Kidney glomerular epithelial cell (primary cell): ENCODE results near the gene F7.
"Not testable (repeated sequence)": the region's sequence is repeated elsewhere in the genome, so short reads cannot be mapped to it uniquely, and the experiment has no call there.

Source experiments
- DNase-seq: peaks from one replicate; lab custom pipeline; 2025; lab: John Stamatoyannopoulos, UW

Gene F7

DNA sequence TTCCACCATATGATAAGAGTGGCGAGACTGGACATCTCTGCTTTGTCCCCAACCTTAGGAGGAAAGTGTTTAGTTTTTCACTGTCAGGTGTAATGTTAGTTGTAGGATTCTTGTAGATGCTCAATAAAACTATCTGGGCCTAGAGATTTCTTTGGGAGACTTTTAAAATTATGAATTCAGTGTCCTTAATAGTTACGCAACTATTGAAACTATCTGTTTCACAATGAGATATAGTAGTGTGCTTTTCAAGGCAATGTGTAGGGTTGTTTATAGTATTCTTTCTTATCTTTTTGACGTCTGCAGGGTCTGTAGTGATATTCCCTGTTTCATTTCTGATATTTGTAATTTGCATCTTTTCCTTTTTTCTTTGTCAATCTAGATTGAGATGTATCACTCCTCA, 33.2 kb upstream of the F7 start:
- DNase-seq: no peak

DNA sequence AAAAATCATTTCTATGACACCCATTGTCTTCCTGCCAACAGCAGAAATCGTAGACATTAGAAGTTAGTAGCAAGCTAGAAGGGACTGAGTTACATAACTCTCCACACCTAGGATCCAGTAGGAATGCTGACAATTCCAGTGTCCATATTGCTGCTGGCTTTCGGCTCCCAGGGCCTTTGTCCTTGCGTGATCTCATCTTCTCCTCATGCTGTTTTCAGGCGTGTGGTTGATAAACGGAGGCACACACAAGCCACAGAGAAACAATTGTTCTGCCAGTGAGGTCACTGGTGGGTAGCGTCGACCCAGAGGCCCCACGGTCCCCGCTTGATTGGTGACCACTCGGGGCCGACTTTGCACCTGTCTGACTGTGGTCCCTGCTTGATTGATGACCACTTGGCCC, 31.6 kb upstream of the F7 start:
- no peak for DNase-seq

DNA sequence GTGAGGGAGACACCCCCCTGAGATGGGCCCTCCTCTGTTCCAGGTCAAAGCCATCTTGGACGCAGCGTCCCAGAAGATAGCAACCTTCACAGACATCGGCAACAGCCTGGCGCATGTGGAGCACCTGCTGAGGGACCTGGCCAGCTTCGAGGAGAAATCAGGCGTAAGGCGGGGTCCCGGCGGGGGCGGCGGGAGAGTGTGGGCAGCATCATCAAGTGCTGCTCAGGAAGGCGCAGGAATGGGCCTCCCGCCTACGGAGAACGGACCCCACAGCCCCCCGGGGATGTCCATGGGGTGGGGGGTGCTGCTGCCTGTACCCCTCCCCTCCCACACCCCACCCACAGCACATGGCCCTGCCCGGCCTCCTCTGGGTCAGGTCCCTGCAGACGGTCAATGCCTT, 31.2 kb upstream of the F7 start:
- DNase-seq: no peak

DNA sequence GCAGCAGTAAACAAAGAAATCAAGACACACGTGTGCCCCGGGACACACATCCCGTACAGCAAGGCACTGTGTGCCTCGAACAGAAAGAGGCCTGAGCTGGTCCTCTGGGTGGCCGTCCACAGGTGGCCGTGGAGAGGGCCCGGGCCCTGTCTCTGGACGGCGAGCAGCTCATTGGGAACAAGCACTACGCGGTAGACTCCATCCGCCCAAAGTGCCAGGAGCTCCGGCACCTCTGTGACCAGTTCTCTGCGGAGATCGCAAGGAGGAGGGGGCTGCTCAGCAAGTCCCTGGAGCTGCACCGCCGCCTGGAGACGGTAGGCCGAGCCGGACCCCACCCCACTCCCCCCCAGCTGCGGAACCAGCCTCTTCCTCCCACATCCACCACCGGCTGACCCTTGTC, 30.7 kb upstream of the F7 start:
- DNase-seq: no peak

DNA sequence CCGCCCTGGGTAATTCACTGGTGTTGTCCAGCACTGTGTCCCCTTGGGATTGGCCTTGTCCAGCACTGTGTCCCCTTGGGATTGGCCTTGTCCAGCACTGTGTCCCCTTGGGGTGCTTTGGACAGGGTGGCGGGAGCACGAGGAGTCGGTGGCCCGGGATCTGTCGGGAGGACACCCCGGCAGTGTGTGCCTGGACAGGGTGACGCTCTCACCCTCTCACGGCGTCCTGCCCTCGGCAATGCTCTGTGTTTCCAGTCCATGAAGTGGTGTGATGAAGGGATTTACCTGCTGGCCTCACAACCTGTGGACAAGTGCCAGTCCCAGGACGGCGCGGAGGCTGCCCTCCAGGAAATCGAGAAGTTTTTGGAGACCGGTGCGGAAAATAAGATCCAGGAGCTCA, 29.9 kb upstream of the F7 start:
- no peak for DNase-seq

DNA sequence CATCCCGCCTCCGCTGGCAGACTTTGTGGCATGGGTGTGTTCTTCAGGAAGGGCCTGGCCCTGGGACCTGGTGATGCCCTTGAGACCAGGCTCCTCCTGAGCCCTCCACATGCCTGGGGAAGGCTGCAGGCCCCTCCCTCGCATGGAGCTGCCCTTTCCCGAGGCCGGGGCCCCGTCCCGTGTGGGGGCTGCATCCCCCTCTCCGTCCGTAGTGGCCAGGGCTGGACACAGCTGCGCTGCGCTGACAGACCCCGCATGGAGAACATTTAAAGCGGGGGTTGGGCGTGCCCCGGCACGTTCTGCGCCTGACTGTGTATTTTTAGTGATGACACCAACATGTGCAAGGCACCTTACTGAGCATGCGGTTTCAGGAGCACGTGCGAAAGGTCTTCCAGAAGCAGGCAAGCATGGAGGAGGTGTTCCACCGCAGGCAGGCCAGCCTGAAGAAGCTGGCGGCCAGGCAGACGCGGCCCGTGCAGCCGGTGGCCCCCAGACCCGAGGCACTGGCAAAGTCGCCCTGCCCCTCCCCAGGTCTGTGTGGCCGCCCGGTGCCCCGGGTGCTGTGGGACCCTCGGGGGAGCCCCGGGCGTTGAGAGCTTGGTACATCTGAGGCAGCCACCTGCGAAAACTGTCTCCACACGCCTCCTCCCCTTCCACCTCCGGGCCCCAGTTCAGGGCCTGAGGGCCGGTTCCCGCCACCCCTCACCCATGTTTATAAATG, 28.8 kb upstream of the F7 start:
- no peak for DNase-seq

DNA sequence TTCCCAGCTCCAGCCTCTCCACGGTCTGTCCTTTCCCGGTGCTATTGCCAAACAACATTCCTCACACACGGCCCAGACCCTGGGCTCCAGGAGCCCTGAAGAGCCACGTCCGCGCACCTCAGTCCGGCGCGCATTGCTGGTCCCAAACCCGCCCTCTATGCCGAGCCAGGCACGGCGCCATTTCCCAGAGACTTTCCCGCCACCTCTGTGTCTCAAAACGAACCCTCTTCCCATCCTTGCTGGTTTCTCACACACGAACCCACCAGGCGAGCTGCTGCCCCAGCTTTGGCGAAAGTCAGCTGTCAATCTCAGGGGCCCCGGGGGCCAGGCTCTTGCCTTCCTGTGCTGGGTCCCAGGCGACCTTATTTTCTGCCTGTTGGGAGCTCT, 28.0 kb upstream of the F7 start:
- no peak for DNase-seq

DNA sequence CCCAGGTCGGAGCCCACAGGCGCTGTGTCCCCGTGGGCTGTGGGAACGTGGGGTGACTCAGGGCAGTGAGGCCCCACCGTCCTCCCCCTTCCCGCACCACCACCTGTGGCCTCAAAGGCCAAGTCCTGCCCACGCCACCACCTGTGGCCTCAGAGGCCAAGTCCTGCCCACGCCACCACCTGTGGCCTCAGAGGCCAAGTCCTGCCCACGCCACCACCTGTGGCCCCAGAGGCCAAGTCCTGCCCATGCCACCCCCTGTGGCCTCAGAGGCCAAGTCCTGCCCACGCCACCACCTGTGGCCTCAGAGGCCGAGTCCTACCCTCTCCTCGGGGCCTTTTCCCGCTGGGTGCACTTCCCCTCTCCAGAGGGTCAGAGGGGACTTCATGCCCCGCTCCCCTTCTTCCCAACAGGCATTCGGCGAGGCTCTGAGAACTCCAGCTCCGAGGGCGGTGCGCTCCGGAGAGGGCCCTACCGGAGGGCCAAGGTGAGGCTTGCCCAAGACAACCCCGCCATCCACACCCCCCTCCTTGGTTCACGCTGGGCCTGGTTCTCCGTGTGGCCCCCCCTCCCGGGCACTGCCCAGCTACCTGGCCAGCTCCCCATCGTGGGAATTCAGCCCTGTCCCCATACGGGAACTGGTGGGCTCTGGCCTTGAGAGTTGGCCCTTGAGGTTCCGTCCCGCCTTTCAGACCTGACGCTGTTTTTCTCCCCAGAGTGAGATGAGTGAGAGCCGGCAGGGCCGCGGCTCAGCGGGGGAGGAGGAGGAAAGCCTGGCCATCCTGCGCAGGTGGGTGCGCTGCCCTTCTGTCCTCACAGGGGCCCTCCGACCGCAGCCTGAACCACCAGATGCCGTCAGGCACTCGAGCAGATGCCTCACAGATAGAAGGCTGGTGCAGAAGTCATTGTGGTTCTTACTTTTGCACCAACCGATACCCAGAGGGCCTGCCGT, 27.4 kb upstream of the F7 start:
- no peak for DNase-seq

DNA sequence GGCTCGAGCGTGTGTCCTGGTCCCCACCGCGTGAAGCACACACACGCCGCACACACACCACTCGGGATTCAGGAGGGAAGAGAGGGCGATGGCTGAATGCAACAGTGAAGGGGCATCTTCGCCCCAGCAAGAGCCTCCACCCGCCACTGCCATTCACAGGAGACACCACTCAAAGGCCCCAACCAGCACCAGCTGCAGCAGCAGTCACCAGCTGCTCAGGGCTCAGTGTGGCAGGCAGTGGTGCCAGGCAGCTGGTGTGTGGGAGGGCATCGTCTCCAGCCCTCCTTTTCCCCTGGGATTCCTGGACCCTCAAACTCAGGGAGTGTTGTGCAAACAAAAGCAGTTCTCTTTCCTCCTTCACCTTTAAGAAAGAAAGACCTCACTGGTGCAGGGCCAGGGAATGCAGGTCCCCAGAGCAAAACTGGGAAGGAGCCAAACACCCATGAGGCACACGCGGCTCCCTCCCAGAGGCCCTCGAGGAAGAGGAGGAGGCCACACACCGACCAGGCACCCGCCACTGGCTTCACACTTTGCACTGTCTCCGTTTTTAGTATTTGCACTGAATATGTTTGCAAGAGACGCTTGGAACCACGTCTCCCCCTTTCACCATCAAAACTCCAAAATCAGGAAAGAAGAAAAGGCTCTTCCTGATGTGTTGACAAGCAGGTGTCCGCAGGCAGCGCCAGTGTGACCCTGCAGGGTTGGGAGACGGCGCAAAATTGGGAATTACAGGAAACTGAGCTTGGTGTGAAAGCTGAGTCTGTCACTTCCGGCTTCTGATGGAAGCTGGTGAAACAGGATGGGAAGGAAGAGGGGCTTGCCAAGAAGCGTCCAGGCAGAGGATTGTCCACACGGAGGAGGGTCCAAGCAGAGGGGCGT, 26.4 kb upstream of the F7 start:
- DNase-seq: no peak

DNA sequence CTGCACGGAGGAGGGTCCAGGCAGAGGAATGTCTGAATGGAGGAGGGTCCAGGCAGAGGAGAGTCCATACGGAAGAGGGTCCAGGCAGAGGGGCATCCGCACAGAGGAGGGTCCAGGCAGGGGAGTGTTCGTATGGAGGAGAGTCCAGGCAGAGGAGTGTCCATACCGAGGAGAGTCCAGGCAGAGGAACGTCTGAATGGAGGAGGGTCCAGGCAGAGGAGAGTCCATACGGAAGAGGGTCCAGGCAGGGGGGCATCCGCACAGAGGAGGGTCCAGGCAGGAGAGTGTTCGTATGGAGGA, 25.9 kb upstream of the F7 start:
- DNase-seq: not testable (repeated sequence)

DNA sequence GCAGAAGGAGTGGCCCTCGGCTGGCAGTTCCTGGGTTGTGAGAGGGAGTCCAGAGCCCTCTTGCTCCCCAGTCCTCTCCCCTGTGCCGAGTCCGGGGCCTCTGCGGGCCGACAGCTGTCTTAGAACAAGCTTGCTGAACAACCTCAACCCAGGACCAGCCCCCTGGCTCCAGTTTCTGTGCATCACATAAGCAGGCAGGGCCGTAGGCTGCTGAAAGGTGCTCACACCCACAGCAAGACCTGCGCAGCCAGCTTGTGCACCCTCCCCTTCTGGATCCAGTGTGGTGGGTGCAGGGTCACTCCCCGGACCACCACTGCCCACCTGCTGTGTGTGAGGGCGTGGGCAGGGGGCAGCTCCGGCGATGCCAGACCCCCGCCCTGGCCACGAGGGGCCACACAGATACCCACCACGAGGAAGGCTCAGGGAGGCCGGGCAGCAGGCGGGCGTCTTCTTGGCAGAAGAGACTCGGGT, 25.2 kb upstream of the F7 start:
- no peak for DNase-seq

DNA sequence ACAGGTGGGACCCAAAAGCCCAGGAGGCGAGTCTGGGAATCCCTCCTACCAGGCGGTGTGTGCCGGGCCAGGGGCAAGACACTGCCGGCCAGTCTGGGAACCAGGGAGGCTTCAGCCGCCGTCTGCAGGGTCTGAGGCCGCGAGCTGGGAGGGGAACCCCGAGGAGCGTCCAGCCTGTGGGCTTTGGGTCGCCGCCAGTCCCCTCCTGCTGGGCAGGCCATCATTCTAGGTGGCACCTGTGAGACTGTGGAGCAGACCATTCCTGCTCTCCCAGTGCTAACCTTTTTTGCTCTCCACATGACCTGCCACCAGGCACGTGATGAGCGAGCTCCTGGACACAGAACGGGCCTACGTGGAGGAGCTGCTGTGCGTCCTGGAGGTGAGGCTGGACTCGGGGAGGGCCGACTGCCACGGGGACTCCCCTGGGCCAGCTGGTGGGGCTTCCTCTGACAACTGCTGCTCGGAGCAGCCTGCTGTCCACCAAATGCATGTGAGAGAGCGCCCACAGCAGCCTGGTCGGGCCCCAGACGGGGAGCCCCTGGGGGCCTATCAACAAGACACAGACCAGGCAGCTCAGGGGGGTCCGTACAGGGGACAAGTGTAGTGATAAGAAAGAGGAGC, 24.6 kb upstream of the F7 start:
- DNase-seq: no peak

DNA sequence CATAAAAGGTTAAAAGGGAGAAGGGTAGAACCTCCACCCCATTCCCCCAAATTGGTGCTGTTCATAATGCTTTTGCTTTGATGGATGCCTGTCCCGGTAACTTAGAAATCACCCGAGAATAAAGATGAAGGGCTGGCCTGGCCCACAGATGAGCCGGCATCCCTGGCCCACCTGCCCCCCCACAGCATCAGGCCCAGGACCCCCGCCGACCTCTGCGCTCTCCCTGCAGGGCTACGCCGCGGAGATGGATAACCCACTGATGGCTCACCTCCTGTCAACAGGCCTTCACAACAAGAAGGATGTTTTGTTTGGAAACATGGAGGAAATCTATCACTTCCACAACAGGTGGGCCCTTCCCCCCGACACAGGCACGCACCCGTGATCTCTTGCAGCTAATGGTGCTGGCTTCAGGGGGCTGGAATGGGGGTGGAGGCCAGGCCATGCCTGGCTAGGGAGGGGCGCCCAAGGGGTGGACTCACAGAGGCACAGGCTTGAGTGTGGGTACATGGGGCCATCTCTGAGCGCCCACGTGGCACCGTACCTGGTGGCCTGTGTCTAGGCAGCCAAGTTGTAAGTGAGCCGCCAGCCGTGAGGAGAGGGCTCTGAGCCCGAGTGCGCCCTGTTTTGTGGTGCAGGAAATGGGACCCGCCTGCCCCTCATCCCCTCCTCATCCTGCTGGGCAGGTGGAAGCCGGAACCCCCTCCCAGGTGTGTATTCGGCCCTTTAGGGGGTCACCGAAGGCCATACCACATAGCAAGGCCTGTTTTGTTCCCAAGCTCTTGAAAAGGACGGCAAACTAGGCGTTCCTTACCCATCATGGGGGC, 23.2 kb upstream of the F7 start:
- DNase-seq: no peak

DNA sequence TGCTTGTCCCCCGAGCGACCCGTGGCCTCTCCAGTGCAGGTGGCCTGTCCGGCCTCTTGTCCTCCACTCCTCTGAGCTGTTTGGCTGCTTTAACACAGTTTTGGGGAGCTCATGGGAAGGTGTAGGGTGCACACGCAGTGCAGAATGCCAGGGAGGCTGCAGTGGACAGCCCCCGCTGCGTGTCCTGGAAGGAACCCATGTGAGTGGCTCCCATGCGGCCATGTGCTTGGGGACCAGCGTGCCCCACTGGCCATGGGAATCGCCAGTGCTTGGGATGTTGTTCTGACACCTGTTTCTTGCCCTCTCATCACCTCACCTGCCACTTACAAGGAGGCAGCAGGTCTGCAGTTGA, 22.6 kb upstream of the F7 start:
- DNase-seq: no peak

DNA sequence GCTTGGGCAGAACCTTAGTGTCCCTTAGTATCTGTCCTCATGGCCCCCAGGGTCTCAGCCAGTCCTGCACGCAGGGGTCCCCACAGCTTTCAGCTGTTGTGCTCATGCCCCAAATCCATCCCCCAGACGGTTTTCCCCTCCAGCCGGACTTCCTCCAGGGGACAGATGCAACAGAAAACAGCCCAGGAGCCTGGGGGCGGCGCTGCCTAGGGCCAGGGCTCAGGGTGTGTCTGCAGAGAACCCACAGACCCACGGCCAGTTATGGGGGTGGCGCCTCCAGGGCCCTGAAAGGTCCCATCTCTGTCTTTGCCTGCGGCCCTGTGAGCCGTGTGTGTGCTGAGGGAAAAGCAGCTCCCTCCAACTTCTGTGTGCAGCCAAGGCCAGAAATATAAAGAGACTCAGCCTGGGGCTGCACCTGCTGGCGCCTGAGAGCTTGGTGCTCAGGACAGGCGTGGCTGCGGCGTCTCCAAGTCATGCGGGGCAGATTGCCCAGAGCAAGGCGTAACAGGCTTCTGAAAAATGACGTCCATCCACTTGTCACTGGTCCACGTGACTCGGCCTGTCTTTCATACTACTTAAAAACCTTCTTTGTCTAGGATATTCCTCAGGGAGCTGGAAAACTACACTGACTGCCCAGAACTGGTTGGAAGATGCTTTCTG, 22.1 kb upstream of the F7 start:
- no peak for DNase-seq

DNA sequence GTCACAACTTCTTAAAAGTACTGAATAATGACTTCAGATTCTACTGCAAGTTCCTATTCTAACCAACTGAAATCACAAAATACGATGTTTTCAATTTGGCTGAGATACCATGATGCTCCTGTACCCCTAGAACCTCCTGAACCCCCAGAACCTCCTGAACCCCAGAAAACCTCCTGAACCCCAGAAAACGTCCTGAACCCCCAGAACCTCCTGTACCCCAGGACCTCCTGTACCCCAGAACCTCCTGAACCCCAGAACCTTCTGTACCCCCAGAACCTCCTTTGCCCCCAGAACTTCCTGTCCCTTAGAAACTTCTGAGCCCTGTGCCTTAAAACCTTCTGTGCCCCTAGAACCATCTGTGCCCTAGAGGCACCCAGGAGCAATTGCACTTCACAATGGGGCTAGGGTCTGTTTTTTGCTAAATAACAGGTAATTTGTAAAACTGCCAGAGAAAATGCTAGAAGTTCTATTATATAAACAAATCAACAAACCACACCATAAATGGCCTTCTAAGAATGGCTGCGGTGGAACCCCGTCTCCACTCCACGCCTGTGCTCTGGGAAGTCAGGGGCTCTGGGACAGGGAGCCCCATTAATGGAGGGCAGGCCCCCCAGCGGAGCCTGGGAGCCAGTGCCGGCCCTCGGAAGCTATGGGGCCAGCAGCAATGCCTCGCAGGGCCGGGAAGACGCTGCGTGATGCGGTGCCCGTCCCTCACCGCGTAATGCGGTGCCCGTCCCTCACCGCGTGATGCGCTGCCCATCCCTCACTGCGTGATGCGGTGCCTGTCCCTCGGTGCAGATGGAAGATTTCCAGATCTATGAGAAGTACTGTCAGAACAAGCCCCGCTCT, 21.3 kb upstream of the F7 start:
- no peak for DNase-seq

DNA sequence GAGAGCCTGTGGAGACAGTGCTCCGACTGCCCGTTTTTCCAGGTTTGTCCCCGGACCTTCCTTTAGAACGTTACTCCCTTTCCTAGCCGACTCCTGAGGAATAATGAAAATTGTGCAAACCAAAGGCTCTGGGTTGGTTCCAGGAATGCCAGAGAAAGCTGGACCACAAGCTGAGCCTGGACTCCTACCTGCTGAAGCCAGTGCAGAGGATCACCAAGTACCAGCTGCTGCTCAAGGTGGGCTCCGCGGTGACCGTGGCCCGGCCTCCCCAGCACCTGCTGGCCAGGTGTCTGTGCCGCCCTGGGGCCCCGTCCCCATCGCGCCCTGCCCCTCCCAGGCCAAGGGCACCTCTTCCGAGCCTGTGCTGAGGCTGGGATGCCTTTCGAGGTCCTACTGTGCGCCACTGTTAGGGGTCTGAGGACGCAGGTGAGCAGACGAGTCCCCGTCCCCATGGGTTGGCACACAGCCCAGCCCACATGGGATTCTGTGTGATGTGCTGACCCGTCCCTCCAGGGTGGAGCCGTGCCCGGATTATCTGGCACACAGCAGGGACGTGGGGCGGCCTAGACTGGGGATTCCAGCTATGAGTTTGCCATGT, 20.5 kb upstream of the F7 start:
- DNase-seq: no peak

DNA sequence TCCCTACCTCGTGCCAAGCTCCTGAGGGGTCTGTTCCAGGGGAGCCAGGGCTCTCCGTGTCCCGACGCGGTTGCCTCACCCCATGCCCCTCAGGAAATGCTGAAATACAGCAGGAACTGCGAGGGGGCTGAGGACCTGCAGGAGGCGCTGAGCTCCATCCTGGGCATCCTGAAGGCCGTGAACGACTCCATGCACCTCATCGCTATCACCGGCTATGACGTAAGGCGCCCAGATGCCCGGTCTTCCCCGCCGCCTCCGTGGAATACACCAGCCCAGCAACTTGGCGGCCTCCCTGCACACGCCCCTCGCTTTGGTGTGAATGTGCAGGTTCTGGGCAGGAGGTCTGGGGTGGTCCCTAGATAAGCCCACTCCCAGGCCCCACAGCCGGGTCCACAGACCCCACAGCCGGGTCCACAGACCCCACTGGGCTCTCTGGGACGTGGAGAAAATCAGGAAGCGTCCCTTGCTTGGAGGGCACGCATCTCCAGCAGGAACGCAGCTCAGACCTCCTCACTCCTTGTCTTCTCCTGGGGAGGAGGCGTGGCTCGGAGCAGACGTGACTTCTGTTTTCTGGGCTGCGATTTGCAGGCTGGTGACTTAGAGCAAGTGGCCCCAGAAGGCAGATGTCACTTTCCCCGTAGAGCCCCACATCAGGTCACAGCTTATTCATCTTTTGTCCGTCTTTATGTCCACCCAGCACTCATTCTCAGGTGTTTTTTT, 19.4 kb upstream of the F7 start:
- DNase-seq: no peak
